Activated CD4-positive, alpha-beta T cell treated with anti-CD3 and anti-CD28 coated beads, Interleukin-2, amount 10 ng/mL, durations not matched to agents 7 days and 5 days (primary cell): ENCODE data around the gene EPHA3. TPM values are rescaled to one million over a fixed set of nuclear protein-coding genes. Genes with fewer than 3 reads are reported as not detected.

Experiments
- CTCF ChIA-PET: fragments of 350-600 bp; sonication (Branson Sonifier 250); formaldehyde crosslinking; loops from one replicate; lab custom pipeline; 2021; ENCODE audit warnings: antibody characterized with exemption; lab: Charles Lee
- POLR2A ChIA-PET: fragments of 350-600 bp; sonication (Branson Sonifier 250); formaldehyde crosslinking; loops from one replicate; lab custom pipeline; 2021; ENCODE audit warnings: antibody characterized with exemption; lab: Charles Lee
- DNase-seq: peaks from one replicate; pipeline ENCODE4 v3.0.0-alpha.2; 2020
- H3K27ac Mint-ChIP-seq: one replicate; pipeline ENCODE4 v1.8.0; 2021; ENCODE audit warnings: mild to moderate bottlenecking, moderate library complexity, mixed read lengths
- H3K27me3 Mint-ChIP-seq: one replicate; pipeline ENCODE4 v1.8.0; 2021; ENCODE audit warnings: mixed read lengths
- H3K36me3 Mint-ChIP-seq: one replicate; pipeline ENCODE4 v1.8.0; 2021; ENCODE audit warnings: low read depth, mixed read lengths
- H3K4me1 Mint-ChIP-seq: one replicate; pipeline ENCODE4 v1.8.0; 2021; ENCODE audit warnings: mixed read lengths
- H3K4me3 Mint-ChIP-seq: one replicate; pipeline ENCODE4 v1.8.0; 2021; ENCODE audit warnings: mild to moderate bottlenecking, moderate library complexity, mixed read lengths
- H3K9me3 Mint-ChIP-seq: one replicate; pipeline ENCODE4 v1.8.0; 2021; ENCODE audit warnings: mixed read lengths
- total RNA-seq, 2 experiments: library from RNA; stranded (reverse); gene quantifications; one replicate each; pipeline ENCODE4 v1.2.3, GENCODE V29; 2021

EPHA3 gene
- total RNA-seq, 2 experiments from 2014 or later: not detected

DNA sequence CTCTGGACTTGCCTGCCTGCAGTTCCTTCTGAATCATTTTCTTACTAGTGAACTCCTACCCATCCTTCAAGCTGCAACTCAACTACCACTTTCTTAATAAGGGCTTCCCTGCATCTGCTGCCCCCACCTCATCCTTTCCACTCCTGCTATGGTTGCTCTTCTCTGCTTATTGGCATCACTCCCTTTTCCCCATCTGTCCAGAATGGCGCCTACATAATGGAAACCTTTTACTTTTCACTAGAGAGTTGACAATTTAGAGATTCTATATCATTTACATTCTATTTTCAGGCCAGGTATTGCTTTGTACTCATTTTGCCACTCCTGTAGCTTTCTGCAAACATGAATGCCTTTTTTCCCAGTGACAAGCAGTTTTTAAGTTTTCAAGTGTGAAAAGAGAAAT, 1.9 kb upstream of the EPHA3 start:
- Mint-ChIP-seq H3K27me3 (peaks cover 23% of the 10 kb centered on the region), H3K36me3 (no peaks in the 10 kb centered on the region), H3K4me3 (no peak overlapping the region), H3K27ac (no peak overlapping the region), H3K4me1 (peaks cover 13% of the 10 kb centered on the region), H3K9me3 (no peaks in the 10 kb centered on the region)
- POLR2A ChIA-PET: no interaction called here
- CTCF ChIA-PET: no interaction called here
- DNase-seq: no peak

DNA sequence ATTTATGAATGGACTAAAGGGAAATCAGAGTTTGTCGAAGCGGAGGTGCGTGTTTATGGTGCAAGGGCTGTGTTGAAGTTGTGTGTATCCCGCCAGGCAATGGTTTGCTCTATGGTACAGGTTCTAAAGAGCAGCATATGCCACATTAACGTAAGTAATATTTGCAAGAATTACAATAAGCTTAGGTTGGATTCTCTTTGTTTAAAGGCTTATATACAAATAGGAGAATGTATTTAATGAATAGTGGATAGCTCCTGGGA, 800 bp downstream of the EPHA3 start:
- DNase-seq: no peak
- Mint-ChIP-seq H3K4me3 (no peak overlapping the region), H3K36me3 (no peaks in the 10 kb centered on the region), H3K9me3 (no peaks in the 10 kb centered on the region), H3K27me3 (peaks cover 23% of the 10 kb centered on the region), H3K4me1 (peaks cover 13% of the 10 kb centered on the region), H3K27ac (no peak overlapping the region)
- ChIA-PET POLR2A (no interaction called here), CTCF (no interaction called here)

DNA sequence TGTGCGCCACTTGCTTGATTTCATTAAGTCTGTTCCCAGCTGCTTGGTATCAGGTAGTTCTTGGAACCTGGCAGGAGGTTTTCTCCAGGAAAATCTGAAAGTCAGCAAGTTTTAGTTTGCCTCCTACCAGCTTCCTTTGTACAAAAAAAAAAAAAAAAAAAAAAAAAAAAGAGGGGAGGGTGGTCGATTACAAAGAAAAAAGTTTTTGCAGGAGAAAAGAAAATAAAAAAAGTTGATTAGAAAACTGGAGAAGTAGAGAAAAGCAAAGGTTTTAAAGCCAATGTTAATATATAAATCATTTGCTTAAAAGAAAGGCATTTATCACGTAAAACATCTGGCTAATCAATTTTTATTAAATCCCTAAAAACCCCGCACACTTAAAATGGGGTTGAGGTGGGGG, 5.9 kb downstream of the EPHA3 start:
- no peak for DNase-seq
- CTCF ChIA-PET: no interaction called here
- no peak overlapping the region for H3K4me3 Mint-ChIP-seq

DNA sequence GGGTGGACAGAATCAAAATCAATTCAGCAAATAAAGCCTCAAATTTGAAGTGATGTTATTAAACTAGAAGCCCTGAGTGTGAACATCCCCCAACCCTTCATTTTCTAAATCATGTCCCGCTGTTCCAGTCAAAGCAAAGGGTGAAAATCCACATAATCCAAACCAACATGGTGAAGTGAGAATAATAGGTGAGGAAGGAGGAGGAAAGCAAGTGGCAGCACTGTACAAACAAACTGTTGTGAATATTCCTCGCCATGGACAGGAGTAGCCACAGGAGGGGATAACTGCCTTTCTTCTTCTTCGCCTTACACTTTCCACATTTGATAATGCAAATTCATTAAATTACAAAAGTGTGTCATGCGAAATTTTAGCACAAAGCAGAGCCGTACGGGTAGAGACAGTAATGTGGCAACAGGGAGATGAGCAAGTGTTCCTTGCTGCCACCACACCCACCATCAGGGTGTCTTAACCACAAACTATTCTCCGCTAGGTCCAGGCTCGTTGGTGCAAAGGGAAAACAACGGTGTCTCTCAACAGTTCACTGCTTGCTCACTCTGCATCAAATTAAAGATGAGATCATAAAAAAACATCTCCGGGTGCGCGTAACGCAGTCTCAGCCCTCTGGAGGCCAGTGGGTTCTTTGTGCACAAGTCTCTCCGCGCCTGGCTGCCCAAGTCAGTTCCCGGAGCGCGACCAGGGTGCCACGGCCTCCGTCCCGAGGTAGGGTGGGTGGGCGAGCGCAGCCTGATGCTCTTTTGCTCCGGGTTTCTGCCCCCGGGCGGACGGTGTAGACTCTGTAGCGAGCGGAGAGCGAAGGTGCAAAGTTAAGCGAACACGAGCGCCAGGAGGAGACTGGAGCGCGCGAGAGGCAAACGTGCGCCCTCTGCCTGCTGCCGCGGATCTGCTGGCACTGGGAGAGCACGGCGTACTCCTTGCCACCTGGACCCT, 6.7 kb downstream of the EPHA3 start:
- H3K4me1 Mint-ChIP-seq: peaks cover 7% of the 10 kb centered on the region
- H3K27ac Mint-ChIP-seq: no peak overlapping the region
- ChIA-PET POLR2A (no interaction called here), CTCF (no interaction called here)
- DNase-seq: peak; percentile 25
- H3K9me3 Mint-ChIP-seq: no peaks in the 10 kb centered on the region
- peak overlapping the region; percentile 20 for H3K4me3 Mint-ChIP-seq
- H3K27me3 Mint-ChIP-seq: peaks cover 10% of the 10 kb centered on the region
- no peaks in the 10 kb centered on the region for H3K36me3 Mint-ChIP-seq

More for the DNA sequence above, 5.9 kb downstream of the EPHA3 start:
- peaks cover 13% of the 10 kb centered on the region for H3K27me3 Mint-ChIP-seq
- no peaks in the 10 kb centered on the region for H3K9me3 Mint-ChIP-seq
- POLR2A ChIA-PET: no interaction called here
- H3K36me3 Mint-ChIP-seq: no peaks in the 10 kb centered on the region
- H3K4me1 Mint-ChIP-seq: peaks cover 7% of the 10 kb centered on the region
- H3K27ac Mint-ChIP-seq: no peak overlapping the region

DNA sequence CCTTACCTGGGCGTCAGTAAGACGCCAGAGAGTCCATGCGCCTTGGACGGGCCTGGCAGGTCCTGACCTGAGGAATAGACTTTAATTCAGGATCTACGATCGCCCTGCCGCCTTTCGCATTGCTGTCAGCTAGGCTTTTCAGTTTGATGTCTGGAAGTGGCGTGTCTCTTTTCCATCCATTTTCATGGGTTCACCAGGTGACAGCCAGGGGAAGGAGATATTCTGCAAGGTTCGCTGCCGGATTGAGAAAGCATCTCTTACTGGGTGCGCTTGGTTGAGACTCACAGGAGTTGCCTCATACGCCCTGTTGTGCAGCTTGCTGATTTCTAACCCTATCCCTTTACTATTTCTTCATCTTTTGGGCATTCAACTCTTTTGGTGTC, 7.4 kb downstream of the EPHA3 start:
- CTCF ChIA-PET: no interaction called here
- no peak for DNase-seq
- peaks cover 10% of the 10 kb centered on the region for H3K27me3 Mint-ChIP-seq

DNA sequence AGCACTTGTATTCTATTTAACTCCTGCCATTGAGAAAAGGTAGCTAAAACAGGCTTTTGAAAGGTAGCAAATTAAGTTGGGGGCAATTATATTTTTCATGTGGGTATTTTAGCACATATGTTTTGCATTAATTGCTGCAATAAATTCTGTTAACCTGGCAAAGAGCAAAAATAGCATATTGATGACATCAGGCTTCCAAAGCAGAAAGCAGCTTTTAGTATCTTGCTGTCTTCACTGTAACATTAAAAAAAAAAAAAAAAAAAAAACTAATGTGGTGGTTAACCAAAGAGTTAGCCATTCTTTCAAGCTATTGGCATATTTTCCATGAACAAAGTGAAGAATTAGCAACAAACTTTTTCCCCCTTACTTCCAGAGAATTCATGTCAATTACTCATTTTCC, 9.1 kb downstream of the EPHA3 start:
- DNase-seq: no peak
- Mint-ChIP-seq H3K36me3 (no peaks in the 10 kb centered on the region), H3K27ac (no peak overlapping the region), H3K9me3 (no peaks in the 10 kb centered on the region), H3K27me3 (peaks cover 10% of the 10 kb centered on the region), H3K4me3 (no peak overlapping the region), H3K4me1 (peaks cover 7% of the 10 kb centered on the region)
- ChIA-PET POLR2A (no interaction called here), CTCF (no interaction called here)

More for the DNA sequence above, 7.4 kb downstream of the EPHA3 start:
- Mint-ChIP-seq H3K27ac (no peak overlapping the region), H3K4me3 (no peak overlapping the region), H3K4me1 (peaks cover 7% of the 10 kb centered on the region), H3K36me3 (no peaks in the 10 kb centered on the region), H3K9me3 (no peaks in the 10 kb centered on the region)
- POLR2A ChIA-PET: no interaction called here

DNA sequence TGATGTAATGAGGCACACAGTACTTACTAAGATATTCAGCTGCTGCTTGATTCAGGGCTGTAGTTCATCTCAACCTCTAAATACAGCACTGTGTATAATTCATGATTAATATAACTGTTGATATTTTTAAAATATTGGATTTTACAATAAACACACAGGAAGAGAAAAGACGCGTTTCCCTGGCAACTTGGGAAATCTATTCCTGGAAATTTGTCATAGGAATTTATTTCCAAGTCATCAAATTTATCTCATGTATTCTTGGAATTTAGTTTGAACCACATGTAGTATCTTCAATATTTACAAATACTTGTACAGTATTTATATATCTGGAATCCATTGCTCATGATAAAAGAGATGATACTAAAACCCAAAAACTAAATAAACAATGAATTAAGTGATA, 30.6 kb downstream of the EPHA3 start:
- H3K27ac Mint-ChIP-seq: no peak overlapping the region
- no peak overlapping the region for H3K4me3 Mint-ChIP-seq
- ChIA-PET POLR2A (no interaction called here), CTCF (no interaction called here)
- H3K4me1 Mint-ChIP-seq: no peaks in the 10 kb centered on the region
- no peak for DNase-seq
- no peaks in the 10 kb centered on the region for H3K27me3 Mint-ChIP-seq
- peaks cover 3% of the 10 kb centered on the region for H3K9me3 Mint-ChIP-seq
- H3K36me3 Mint-ChIP-seq: no peaks in the 10 kb centered on the region

DNA sequence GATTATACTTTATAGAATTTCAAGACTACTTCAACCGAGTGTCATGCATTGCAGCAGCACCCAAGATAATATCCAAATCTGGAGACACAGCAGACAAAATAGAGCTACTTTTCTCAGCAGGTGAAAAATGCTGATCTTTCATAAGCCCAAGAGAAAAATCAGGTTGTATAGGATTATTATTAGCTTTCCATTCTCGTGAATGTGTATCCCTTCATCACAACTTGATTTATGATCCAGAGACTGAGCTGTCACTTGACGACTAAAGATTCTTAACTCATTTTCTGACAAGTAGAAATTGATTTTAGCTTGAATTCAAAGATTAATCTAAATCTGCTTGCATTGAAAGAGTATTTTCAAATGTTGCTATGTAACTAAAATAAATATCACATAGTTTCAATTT, 32.4 kb downstream of the EPHA3 start:
- no peaks in the 10 kb centered on the region for H3K4me1 Mint-ChIP-seq
- ChIA-PET CTCF (no interaction called here), POLR2A (no interaction called here)
- H3K27ac Mint-ChIP-seq: no peak overlapping the region
- no peaks in the 10 kb centered on the region for H3K9me3 Mint-ChIP-seq
- H3K36me3 Mint-ChIP-seq: no peaks in the 10 kb centered on the region
- H3K4me3 Mint-ChIP-seq: no peak overlapping the region
- H3K27me3 Mint-ChIP-seq: no peaks in the 10 kb centered on the region
- DNase-seq: no peak

DNA sequence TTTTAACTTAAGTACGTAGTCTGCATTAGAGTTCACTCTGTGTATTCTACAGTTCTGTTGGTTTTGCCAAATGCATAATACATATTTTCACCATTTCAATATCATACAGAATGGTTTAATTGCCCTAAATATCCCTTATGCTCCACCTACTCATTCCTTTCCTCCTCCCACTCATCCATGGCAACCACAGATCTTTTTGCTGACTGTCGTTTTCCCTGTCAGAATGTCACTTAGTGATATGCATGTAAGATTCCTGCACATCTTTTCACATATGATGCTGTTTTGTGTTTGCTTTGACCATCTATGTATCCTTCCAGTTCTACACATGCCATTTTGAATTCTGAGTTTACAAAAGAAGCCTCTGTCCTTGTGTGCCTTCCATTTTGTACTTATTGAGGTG, 36.7 kb downstream of the EPHA3 start:
- Mint-ChIP-seq H3K27me3 (no peaks in the 10 kb centered on the region), H3K4me1 (no peaks in the 10 kb centered on the region), H3K27ac (no peak overlapping the region), H3K4me3 (no peak overlapping the region), H3K36me3 (no peaks in the 10 kb centered on the region), H3K9me3 (no peaks in the 10 kb centered on the region)
- CTCF ChIA-PET: no interaction called here
- DNase-seq: no peak
- POLR2A ChIA-PET: no interaction called here

DNA sequence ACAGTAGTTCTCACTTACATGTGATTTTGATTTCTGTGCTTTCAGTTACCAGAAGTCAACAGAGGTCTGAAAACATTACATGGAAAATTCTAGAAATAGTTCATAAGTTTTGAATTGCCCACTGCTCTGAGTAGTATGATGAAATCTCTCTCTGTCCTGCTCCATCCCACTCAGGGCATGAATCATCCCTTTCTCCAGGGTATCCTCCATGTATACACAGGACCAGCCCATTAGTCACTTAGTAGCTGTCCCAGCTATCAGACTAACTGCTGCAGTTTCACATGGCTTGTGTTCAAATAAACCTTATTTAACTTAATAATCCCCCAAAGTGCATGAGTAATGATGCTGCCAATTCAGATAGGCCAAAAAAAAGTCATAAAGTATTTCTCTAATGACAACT, 38.6 kb downstream of the EPHA3 start:
- no peak overlapping the region for H3K27ac Mint-ChIP-seq
- no peak for DNase-seq
- CTCF ChIA-PET: interaction anchor here (0.5 kb wide), 1 partner anchor 17 kb away, joined by 4 read pairs; no protein-coding TSS in a partner anchor

DNA sequence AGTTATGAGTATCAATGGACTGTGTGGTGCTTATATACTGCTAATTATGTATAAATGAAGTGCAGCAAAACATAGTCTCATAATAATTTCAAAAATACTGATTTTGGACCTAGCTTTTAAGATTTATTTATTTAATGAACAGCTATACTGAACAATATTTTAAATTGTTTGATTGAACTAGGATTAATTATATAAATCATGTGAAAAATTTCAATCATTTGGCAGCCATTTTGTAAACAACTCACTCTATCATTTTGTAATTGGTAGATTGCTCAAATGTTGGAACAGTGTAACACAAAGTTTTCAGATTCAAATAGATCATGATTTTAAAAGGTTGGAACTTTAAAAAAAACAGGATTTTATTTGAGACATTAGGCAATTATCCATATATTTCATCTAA, 47.0 kb downstream of the EPHA3 start:
- H3K9me3 Mint-ChIP-seq: peaks cover 2% of the 10 kb centered on the region
- no peak for DNase-seq
- no peaks in the 10 kb centered on the region for H3K36me3 Mint-ChIP-seq
- ChIA-PET CTCF (no interaction called here), POLR2A (no interaction called here)
- no peak overlapping the region for H3K4me3 Mint-ChIP-seq
- no peaks in the 10 kb centered on the region for H3K27me3 Mint-ChIP-seq
- no peaks in the 10 kb centered on the region for H3K4me1 Mint-ChIP-seq
- no peak overlapping the region for H3K27ac Mint-ChIP-seq

More for the DNA sequence above, 38.6 kb downstream of the EPHA3 start:
- POLR2A ChIA-PET: no interaction called here
- Mint-ChIP-seq H3K27me3 (no peaks in the 10 kb centered on the region), H3K4me3 (no peak overlapping the region), H3K36me3 (no peaks in the 10 kb centered on the region), H3K4me1 (no peaks in the 10 kb centered on the region), H3K9me3 (no peaks in the 10 kb centered on the region)

DNA sequence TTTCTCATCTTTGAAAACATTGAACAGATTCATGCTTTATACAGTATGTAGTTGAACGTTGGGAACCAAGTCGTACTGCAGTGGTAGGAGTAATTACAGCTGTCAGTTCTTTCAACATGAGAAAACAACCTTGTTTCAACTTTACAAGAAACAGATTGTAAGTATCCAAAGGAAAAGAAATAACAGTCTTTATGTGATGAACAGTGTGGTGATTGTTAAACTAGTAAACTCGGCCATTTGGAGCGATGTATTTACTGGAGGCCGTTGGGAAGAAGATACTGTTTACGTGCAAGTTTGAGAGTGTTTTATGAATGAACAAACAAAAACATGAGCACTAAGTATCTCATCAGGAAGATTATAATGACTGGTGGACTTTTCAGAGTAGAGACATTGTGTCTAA, 48.4 kb downstream of the EPHA3 start:
- CTCF ChIA-PET: no interaction called here

DNA sequence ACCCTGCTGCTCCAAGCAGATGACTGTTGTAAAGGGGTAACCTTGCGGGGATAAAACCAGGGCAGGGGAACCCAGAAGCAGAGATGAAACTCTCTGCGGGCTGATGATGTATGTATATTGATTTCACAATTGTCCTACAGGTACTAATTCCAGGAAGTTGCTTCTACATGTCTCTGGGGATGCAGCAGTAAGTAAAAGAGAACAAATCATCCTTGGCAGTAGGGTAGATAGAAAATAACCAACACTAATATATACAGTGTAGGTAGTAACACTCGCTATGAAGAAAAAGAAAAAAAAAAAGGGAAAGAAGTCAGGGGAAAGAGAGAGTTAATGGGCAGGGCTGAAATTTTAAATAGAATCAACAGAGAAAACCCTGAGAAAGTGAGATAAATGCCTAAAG, 50.2 kb downstream of the EPHA3 start:
- Mint-ChIP-seq H3K36me3 (no peaks in the 10 kb centered on the region), H3K27ac (no peak overlapping the region), H3K4me1 (no peaks in the 10 kb centered on the region), H3K4me3 (no peak overlapping the region), H3K27me3 (no peaks in the 10 kb centered on the region), H3K9me3 (peaks cover 2% of the 10 kb centered on the region)
- CTCF ChIA-PET: no interaction called here
- POLR2A ChIA-PET: no interaction called here
- no peak for DNase-seq

More for the DNA sequence above, 48.4 kb downstream of the EPHA3 start:
- DNase-seq: no peak
- no peaks in the 10 kb centered on the region for H3K4me1 Mint-ChIP-seq
- peaks cover 2% of the 10 kb centered on the region for H3K9me3 Mint-ChIP-seq
- H3K4me3 Mint-ChIP-seq: no peak overlapping the region
- no peaks in the 10 kb centered on the region for H3K36me3 Mint-ChIP-seq
- no peak overlapping the region for H3K27ac Mint-ChIP-seq
- H3K27me3 Mint-ChIP-seq: no peaks in the 10 kb centered on the region
- POLR2A ChIA-PET: no interaction called here

DNA sequence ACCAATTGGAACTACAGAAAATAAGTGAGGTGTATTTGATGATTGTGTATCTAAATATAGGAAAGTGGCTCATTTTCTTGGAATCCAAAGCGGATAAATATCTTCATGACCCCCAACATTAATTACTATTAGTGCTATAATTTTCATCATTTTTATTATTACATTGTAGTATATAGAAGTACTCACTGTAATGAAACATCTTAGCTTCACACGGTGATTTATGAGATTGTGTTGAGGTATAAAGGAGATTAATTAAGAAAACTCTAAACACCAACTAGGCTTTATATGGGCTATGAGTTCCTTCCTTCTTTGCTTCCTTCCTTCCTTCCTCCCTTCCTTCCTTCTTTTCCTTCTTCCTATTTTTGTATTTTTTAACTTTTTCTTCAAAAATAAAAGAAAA, 52.2 kb downstream of the EPHA3 start:
- ChIA-PET CTCF (no interaction called here), POLR2A (no interaction called here)
- no peak overlapping the region for H3K4me3 Mint-ChIP-seq
- no peaks in the 10 kb centered on the region for H3K27me3 Mint-ChIP-seq
- no peaks in the 10 kb centered on the region for H3K4me1 Mint-ChIP-seq
- peaks cover 2% of the 10 kb centered on the region for H3K9me3 Mint-ChIP-seq
- no peak for DNase-seq
- H3K36me3 Mint-ChIP-seq: no peaks in the 10 kb centered on the region
- no peak overlapping the region for H3K27ac Mint-ChIP-seq
